Stimulated activated CD4-positive, alpha-beta T cell treated with anti-CD3 and anti-CD28 coated beads, Interleukin-12 subunit alpha, Interleukin-12 subunit beta, amount 100 ng/mL, for 4 hours (primary cell): ENCODE data around the gene CDC25C.

Experiments
- DNase-seq: peaks from one replicate; pipeline ENCODE4 v3.0.0-alpha.2; 2020

The CDC25C gene

DNA sequence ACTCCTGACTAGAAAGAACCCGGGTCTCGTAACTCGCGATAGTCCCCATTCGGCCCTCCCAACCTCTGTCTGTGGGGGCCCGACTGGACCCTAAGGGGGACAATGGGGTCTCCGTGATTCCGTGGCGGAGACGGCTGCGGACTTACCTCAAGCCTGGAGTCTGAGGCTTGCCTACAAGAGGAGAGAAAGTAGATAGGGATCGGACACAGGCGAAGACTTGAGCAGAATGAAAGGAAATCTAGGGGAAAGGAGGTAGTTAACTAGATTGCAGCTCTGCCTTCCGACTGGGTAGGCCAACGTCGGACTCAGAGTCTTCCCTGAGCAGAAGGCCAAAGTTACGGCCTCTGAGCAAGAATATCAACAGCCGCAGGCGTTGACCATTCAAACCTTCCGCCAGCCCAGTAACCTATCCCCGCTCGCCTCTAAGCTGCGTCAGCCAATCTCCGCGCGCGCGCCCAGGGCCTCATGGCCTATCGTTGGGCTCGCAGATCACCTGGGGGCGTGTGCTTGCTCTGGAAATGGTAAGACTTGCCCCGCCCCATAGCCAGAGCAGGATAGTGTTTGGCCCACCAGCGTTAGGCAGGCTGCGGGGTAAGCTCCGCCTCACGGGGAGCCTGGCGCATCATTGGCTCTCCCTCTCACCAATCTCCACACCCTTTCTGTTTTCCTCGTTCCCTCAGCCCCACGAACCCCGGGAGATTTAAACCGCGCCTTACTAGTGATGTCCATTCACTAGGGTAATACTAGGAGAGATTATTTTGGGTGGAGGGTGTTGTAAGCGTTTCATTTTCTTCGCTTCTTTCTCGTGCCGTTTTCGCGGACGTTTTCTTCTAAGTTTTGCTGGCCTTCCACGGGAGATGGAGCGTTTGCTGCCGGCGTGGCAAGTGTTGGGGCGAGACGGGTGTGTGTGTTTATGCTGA lies at the start of gene CDC25C:
Gene CDC25C, minus strand, starts transcription at position 356 of the 920 bp plus-strand sequence. CDS start 624 bp downstream, outside the sequence.
- peak; percentile 90 for DNase-seq

DNA sequence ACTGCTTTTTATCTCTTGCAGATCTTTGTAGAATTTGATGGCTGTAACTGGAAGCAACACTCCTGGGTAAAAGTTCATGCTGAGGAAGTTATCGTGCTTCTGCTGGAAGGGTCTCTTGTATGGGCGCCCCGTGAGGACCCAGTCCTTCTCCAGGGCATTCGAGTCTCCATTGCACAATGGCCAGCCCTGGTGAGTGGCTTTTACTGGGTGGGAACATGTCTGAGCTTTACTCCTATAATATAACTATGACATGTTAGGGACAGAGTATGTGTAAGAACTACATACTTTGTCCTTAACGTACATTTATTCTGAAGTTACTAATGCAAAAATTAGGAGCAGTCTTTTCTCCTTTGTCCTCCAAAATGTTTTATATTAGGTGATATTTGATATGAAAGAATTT lies 41.0 kb upstream of the CDC25C start:
- DNase-seq = no peak

DNA sequence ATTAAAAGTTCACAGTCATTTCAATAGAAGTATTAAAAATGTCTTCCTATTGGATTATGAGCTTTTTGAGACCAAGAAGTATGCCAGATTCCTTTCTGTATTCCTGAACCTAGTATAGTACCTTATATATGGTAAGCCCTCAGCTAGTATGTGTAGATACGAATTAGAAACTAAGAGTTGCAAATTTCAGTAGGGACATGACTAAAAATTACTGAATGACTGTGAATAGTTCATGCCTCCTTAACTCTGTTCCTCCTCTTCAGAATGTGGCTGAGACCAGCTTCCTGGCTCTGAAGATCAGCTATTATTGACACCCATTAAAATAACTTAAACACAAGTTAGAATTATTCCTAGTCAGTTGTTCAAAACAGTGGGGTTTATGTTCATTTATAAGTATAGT lies 40.6 kb upstream of the CDC25C start:
- DNase-seq = no peak

- DNase-seq = no peak
These were observed 39.9 kb upstream of the CDC25C start for GRCh38 chr5:138371454-138371853.

GRCh38 chr5:138370537-138370936 lies 38.9 kb upstream of the CDC25C start:
- no peak for DNase-seq

- DNase-seq = no peak
These were observed 38.1 kb upstream of the CDC25C start for GRCh38 chr5:138369706-138370105.

DNA sequence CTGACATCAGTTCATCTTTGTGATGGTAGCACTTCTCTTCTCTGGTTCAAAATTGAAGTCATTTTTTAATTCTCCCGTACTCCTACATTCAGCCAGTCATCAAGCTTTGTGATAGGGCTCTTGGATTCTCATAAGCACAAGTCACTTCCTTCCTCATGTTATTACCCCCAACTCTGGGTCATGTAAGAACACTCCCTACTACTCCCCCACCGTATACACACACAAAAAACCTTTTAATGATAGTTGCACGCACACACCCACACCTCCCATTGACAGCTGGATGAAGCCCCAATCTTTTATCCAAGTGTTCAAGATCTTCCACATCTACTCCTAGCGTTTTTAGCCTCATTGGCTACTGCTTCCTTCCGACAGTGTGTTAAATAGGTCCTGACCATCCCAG lies 37.7 kb upstream of the CDC25C start:
- no peak for DNase-seq

GRCh38 chr5:138366632-138367382 lies 35.2 kb upstream of the CDC25C start:
- no peak for DNase-seq

DNA sequence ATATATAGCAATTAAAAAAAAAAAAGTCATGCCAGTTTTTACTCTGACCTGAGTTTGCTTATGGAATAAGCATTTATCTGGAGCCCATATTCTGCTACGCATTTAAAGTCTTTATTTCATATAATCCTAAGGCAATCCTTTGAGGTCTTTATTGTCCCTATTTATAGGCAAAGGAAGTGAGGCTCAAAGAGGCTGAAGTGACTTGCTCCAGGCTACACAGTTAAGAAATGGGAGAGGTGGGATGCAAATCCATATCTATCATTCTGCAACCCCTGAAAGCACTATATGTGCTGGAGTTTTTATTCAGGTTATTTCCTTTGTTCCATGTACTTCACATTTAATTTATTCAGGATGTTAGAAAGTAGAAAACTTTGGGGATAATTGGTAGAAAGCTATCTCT lies 33.0 kb upstream of the CDC25C start:
- DNase-seq = no peak

- DNase-seq = no peak
These were observed 29.4 kb upstream of the CDC25C start for GRCh38 chr5:138360941-138361452.

- no peak for DNase-seq
These were observed 28.0 kb upstream of the CDC25C start for GRCh38 chr5:138359621-138360020.

DNA sequence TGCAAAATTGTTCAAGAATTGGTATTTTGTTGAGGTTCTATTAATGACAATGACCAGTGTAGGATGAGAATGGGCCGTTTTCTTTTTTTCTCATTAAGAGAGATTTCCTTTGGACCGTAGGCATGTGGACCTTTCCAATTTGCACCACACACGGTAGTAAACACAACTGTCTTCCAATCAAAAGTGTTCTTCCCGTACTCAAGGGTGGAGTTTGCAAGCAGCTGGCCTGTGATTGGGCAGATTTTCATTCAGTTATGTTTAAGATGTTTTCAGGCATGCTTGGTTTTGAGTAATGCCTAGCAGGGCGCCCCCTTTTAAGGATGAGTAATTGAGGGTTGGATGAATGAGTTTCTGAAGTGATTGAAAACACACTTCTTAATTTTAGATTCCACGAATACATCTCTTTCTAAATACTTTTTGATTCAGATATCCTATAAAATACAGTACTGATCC lies 23.3 kb upstream of the CDC25C start:
- DNase-seq = peak; percentile 24

- no peak for DNase-seq
These were observed 22.8 kb upstream of the CDC25C start for GRCh38 chr5:138354387-138354786.

- DNase-seq = no peak
These were observed 22.0 kb upstream of the CDC25C start for GRCh38 chr5:138353560-138354080.

GRCh38 chr5:138352722-138353559 lies 21.3 kb upstream of the CDC25C start:
- DNase-seq = peak; percentile 68

- DNase-seq = peak; percentile 90
These were observed 20.6 kb upstream of the CDC25C start, which contains the start of gene KDM3B for GRCh38 chr5:138352071-138352721. KDM3B (plus strand) TSS chr5:138352685; CDS start chr5:138352796, 111 bp downstream.

- DNase-seq = no peak
These were observed 19.9 kb upstream of the CDC25C start for GRCh38 chr5:138351517-138351916.

DNA sequence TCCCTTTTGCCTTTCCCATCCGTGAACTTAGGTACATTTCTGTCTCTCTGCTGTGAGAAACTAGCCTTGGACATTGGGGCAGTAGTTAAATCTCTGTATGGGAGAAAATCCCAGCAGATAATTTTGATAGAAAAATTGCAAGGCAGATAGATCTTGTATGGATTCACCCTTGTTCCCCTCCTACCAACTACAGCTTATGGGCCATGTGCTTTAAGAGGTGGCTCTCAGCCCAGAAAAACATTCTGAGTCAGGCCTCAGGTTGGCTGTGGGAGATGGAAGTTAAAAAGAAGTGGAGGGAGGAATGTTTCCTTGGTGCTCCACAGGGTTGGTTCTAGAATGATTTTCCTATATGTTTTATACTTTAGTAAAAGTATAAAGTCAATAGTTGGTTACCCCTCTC lies 19.5 kb upstream of the CDC25C start:
- no peak for DNase-seq

- DNase-seq = no peak
These were observed 18.9 kb upstream of the CDC25C start for GRCh38 chr5:138350563-138350890.

DNA sequence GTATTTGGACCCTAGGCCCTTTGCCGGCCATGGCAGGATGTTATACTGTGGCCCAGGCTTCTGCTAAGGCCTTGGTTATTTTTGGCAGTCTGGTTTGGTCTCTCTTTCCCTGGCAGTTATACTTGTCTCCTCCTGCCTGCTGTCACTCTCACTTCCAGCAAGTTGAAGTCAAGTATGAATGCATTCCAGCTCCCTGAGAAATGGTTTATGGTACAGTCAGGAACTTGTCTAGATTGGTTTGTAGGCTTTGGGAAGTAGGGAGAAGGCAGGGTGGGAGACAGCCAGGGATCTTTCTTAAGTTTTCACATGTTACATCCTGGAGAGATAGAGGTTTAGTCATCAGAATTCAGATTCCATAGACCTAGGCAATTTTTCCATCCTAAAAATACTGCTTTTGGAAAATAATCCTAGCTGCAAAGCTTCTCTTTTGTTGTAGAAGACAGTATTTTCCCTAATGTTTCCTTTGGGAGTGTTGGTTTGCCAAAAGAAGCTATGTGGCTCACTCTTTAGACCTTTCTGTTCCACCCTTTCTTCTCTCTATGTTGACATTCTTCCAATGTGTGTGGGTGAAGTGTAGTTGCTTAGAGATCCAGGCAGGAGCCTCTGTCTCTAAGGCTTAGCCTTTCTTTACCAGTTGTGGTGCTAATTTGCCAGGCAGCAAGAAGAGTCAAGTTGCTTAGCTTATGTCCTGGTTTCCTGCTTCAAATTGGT lies 18.4 kb upstream of the CDC25C start:
- DNase-seq = no peak

- no peak for DNase-seq
These were observed 15.3 kb upstream of the CDC25C start for GRCh38 chr5:138346889-138347288.
